DOHH2 (cell line): ENCODE data around the gene SLC35F6.
"Not testable (repeated sequence)": the region's sequence is repeated elsewhere in the genome, so short reads cannot be mapped to it uniquely, and the experiment has no call there.

ENCODE experiments used
- H3F3A ChIP-seq: fragments of 200-600 bp; sonication (generic), shearing (Covaris generic); 2 replicates; pipeline ENCODE4 v1.6.0; 2016; ENCODE audit warnings: antibody characterized with exemption, mild to moderate bottlenecking; ENCODE audit not compliant: control insufficient read depth, insufficient read depth
- H3K27ac ChIP-seq: fragments of 200-600 bp; sonication (generic); 2 replicates; pipeline ENCODE4 v1.5.1; 2014; ENCODE audit warnings: low read depth, mild to moderate bottlenecking, low read length, moderate library complexity
- H3K27me3 ChIP-seq: fragments of 200-600 bp; sonication (generic); 2 replicates; pipeline ENCODE4 v1.6.1; 2014; ENCODE audit warnings: mild to moderate bottlenecking, low read length, mixed read lengths; ENCODE audit not compliant: control insufficient read depth
- H3K36me3 ChIP-seq: fragments of 200-600 bp; sonication (generic); 2 replicates; pipeline ENCODE4 v1.6.1; 2014; ENCODE audit warnings: mild to moderate bottlenecking, low read length, moderate library complexity, mixed read lengths; ENCODE audit not compliant: control insufficient read depth
- H3K4me1 ChIP-seq: fragments of 200-600 bp; sonication (generic); 2 replicates; pipeline ENCODE4 v1.6.1; 2014; ENCODE audit warnings: mild to moderate bottlenecking, low read length, mixed read lengths; ENCODE audit not compliant: control insufficient read depth
- H3K4me2 ChIP-seq: fragments of 200-600 bp; sonication (generic); 2 replicates; pipeline ENCODE4 v1.6.0; 2014; ENCODE audit warnings: mild to moderate bottlenecking, low read length, moderate library complexity
- H3K4me3 ChIP-seq: fragments of 200-600 bp; sonication (generic); 2 replicates; pipeline ENCODE4 v1.5.1; 2014; ENCODE audit warnings: mild to moderate bottlenecking, low read length, mixed read lengths
- H3K79me2 ChIP-seq: fragments of 200-600 bp; sonication (generic); 2 replicates; pipeline ENCODE4 v1.6.1; 2014; ENCODE audit warnings: mild to moderate bottlenecking, low read length, mixed read lengths; ENCODE audit not compliant: control insufficient read depth
- H3K9me2 ChIP-seq: fragments of 200-600 bp; sonication (generic); replicated peaks from 2 replicates; pipeline ENCODE4 v1.6.1; 2014; ENCODE audit warnings: mild to moderate bottlenecking, low read length, mixed read lengths; ENCODE audit not compliant: control insufficient read depth
- H3K9me3 ChIP-seq: fragments of 200-600 bp; sonication (generic); 2 replicates; pipeline ENCODE4 v1.6.1; 2014; ENCODE audit warnings: antibody characterized with exemption, low read length, mixed read lengths; ENCODE audit not compliant: control insufficient read depth, insufficient read depth
- H4K20me1 ChIP-seq: fragments of 200-600 bp; sonication (generic); 2 replicates; pipeline ENCODE4 v1.6.0; 2014; ENCODE audit warnings: low read depth, mild to moderate bottlenecking, antibody characterized with exemption, low read length, moderate library complexity; ENCODE audit not compliant: control insufficient read depth, insufficient read depth
- EZH2phosphoT487 ChIP-seq: fragments of 200-600 bp; sonication (generic); IDR thresholded peaks from 2 replicates; pipeline ENCODE4 v1.6.1; 2017; ENCODE audit warnings: borderline replicate concordance, mild to moderate bottlenecking, antibody characterized with exemption, low read length, moderate library complexity, mixed read lengths
- TF ChIP-seq, protein P1 (sequence below): fragments of 200-600 bp; sonication (generic); IDR thresholded peaks from one replicate; pipeline ENCODE4 v1.5.1; 2014; ENCODE audit warnings: antibody characterized with exemption, mild to moderate bottlenecking, low read depth, low read length; ENCODE audit not compliant: poor library complexity, severe bottlenecking

Gene SLC35F6

GRCh38 chr2:26792720-26793119 is 28.6 kb downstream of the SLC35F6 start:
- H3K4me1 ChIP-seq = peaks cover 9% of the 10 kb centered on the region
- H4K20me1 ChIP-seq = peaks cover 3% of the 10 kb centered on the region; the same call in 1 of the 2 replicates
- no peaks in the 10 kb centered on the region for H3K27me3 ChIP-seq
- peaks cover 43% of the 10 kb centered on the region for H3K79me2 ChIP-seq
- H3K4me2 ChIP-seq = no peak overlapping the region
- H3K36me3 ChIP-seq = peaks cover 85% of the 10 kb centered on the region
- no peak overlapping the region for H3K27ac ChIP-seq
- TF ChIP-seq, protein P1, sequence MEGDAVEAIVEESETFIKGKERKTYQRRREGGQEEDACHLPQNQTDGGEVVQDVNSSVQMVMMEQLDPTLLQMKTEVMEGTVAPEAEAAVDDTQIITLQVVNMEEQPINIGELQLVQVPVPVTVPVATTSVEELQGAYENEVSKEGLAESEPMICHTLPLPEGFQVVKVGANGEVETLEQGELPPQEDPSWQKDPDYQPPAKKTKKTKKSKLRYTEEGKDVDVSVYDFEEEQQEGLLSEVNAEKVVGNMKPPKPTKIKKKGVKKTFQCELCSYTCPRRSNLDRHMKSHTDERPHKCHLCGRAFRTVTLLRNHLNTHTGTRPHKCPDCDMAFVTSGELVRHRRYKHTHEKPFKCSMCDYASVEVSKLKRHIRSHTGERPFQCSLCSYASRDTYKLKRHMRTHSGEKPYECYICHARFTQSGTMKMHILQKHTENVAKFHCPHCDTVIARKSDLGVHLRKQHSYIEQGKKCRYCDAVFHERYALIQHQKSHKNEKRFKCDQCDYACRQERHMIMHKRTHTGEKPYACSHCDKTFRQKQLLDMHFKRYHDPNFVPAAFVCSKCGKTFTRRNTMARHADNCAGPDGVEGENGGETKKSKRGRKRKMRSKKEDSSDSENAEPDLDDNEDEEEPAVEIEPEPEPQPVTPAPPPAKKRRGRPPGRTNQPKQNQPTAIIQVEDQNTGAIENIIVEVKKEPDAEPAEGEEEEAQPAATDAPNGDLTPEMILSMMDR = no peak
- TF ChIP-seq EZH2phosphoT487 = no peak
- no peaks in the 10 kb centered on the region for H3F3A ChIP-seq
- H3K9me2 ChIP-seq = no peaks in the 10 kb centered on the region
- no peak overlapping the region for H3K4me3 ChIP-seq
- H3K9me3 ChIP-seq = peaks cover 3% of the 10 kb centered on the region; the same call in 1 of the 2 replicates

DNA sequence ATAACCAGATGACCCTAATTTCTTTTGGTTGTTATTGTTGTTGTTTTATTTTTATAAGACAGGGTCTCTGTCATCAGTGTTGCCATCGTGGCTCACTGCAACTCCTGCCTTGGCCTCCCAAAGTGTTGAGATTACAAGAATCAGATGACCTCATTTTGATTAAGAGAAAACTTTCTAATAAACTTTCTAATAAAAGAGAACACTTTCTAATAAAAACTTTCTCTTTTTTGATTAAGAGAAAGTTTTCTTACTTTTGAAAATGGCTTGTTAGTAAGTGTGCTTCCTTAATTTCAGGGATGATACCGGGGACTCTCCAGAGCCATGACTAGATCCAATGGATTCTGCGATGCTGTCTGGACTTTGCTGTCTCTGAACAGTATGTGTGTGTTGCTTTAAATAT is 29.4 kb downstream of the SLC35F6 start:
- H3K4me1 ChIP-seq = peaks cover 1% of the 10 kb centered on the region
- peaks cover 81% of the 10 kb centered on the region for H3K36me3 ChIP-seq
- no peak overlapping the region for H3K4me2 ChIP-seq
- peaks cover 35% of the 10 kb centered on the region for H3K79me2 ChIP-seq
- TF ChIP-seq, protein P1 = no peak
- TF ChIP-seq EZH2phosphoT487 = no peak
- H3K27ac ChIP-seq = no peak overlapping the region
- H3K9me2 ChIP-seq = no peaks in the 10 kb centered on the region
- H3F3A ChIP-seq = no peaks in the 10 kb centered on the region
- no peaks in the 10 kb centered on the region for H3K27me3 ChIP-seq
- peaks cover 3% of the 10 kb centered on the region; the same call in 1 of the 2 replicates for H3K9me3 ChIP-seq
- H4K20me1 ChIP-seq = peaks cover 3% of the 10 kb centered on the region; the same call in 1 of the 2 replicates
- no peak overlapping the region for H3K4me3 ChIP-seq

GRCh38 chr2:26795135-26795534 is 31.1 kb downstream of the SLC35F6 start:
- H4K20me1 ChIP-seq, H3K27ac ChIP-seq, H3K4me2 ChIP-seq, H3K27me3 ChIP-seq, H3K9me3 ChIP-seq, H3K4me3 ChIP-seq, H3F3A ChIP-seq, H3K4me1 ChIP-seq, H3K9me2 ChIP-seq: not testable (repeated sequence)
- Histone ChIP-seq H3K79me2 (peaks cover 18% of the 10 kb centered on the region), H3K36me3 (peaks cover 70% of the 10 kb centered on the region)

DNA sequence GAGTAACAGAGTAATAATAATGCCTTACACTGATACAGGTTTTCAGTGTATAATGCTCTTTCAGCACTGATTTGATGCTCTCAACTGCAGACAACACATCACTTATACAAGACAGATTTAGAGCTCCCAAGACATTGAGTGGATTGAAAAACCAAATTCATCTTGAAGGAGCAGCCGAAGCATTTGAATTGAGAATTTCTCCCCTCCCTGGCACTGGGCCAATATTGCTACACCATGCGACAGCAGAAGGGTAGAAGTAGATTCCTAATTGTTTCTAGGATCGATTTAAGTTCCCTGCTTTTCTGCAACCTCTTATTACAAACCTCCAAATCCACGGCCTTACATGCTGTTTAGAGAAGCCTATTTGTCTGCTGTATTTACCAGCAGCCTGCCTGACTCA is 37.2 kb downstream of the SLC35F6 start:
- H3K27ac ChIP-seq = no peak overlapping the region
- peaks cover 29% of the 10 kb centered on the region for H3K36me3 ChIP-seq
- H3K27me3 ChIP-seq = no peaks in the 10 kb centered on the region

More for the DNA sequence above, 37.2 kb downstream of the SLC35F6 start:
- Histone ChIP-seq H3K4me3 (no peak overlapping the region), H3K79me2 (no peaks in the 10 kb centered on the region), H3K4me2 (no peak overlapping the region), H3K9me3 (no peaks in the 10 kb centered on the region), H3K4me1 (no peaks in the 10 kb centered on the region), H3F3A (peaks cover 5% of the 10 kb centered on the region), H4K20me1 (no peaks in the 10 kb centered on the region), H3K9me2 (no peaks in the 10 kb centered on the region)
- TF ChIP-seq, protein P1 = no peak
- TF ChIP-seq EZH2phosphoT487 = no peak
